HL-60 (cell line): ENCODE results near the gene PRAMEF11.
"Not testable (repeated sequence)": the region's sequence is repeated elsewhere in the genome, so short reads cannot be mapped to it uniquely, and the experiment has no call there.

Experiments
- DNase-seq, 2 experiments: peaks; one replicate each; pipeline ENCODE4 v3.0.0-alpha.2; 2010 to 2020; ENCODE audit warnings: low read depth in 1 of 2, low spot score in 1 of 2
- H3K27ac ChIP-seq: fragments of 250-450 bp; sonication (Bioruptor Pico); replicated peaks from 2 replicates; pipeline ENCODE4 v1.5.1; 2020; ENCODE audit warnings: mild to moderate bottlenecking, moderate library complexity
- H3K27me3 ChIP-seq: fragments of 250-450 bp; sonication (Bioruptor Pico); 2 replicates; pipeline ENCODE4 v1.5.1; 2021; ENCODE audit warnings: mild to moderate bottlenecking, moderate library complexity; ENCODE audit not compliant: insufficient read depth, poor library complexity, severe bottlenecking
- H3K4me3 ChIP-seq: replicated peaks from 2 replicates; pipeline ENCODE4 v1.5.1; 2011; ENCODE audit warnings: mild to moderate bottlenecking, control low read depth, low read length; ENCODE audit not compliant: insufficient read depth
- CTCF ChIP-seq: IDR thresholded peaks from one replicate; pipeline ENCODE4 v1.5.1; 2011; ENCODE audit warnings: low read length, control low read depth, inconsistent platforms; ENCODE audit not compliant: insufficient read depth
- GABPA ChIP-seq: IDR thresholded peaks from 2 replicates; pipeline ENCODE4 v1.6.1; 2012; ENCODE audit warnings: low read depth
- POLR2AphosphoS5 ChIP-seq: IDR thresholded peaks from 2 replicates; pipeline ENCODE4 v1.6.1; 2012; ENCODE audit warnings: low read depth
- REST ChIP-seq: IDR thresholded peaks from 2 replicates; pipeline ENCODE4 v1.6.1; 2012; ENCODE audit warnings: low read depth; ENCODE audit not compliant: insufficient replicate concordance
- SPI1 ChIP-seq: IDR thresholded peaks from 2 replicates; pipeline ENCODE4 v1.6.1; 2012; ENCODE audit warnings: low read depth, mild to moderate bottlenecking, borderline replicate concordance
- long read RNA-seq: library from polyadenylated mRNA; unstranded; transcript quantifications from one replicate; pipeline ENCODE4 v2.0.0, GENCODE V29; 2020

Gene PRAMEF11
- long read RNA-seq: 0 reads

DNA sequence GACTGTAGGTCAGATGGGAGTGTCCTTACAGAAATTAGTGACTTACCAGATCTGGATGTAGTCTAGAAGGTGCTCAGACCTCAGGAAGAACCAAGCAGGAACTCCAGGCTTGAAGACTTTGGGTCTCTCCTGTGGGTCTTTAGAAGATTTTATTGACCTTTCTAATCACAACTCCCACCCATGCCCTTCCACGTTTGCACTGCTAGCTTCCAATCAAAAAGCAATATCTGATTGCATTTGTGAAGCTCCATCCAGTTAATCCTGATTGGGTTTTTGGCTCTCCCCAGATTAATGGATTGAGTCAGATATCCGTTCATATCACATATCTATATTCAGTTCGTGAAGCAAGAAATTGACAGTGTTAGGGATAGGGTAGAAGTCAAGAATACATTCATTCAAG lies at the start of gene PRAMEF11:
TSS of gene PRAMEF11 (minus strand) at position 101 of the 400 bp plus-strand sequence. CDS start 2,621 bp downstream, outside the sequence.
- not testable (repeated sequence) for H3K27me3 ChIP-seq, H3K4me3 ChIP-seq, DNase-seq, H3K27ac ChIP-seq

- DNase-seq, H3K4me3 ChIP-seq, H3K27me3 ChIP-seq, H3K27ac ChIP-seq: not testable (repeated sequence)
Measured at GRCh38 chr1:12878453-12878852, 47.2 kb upstream of the PRAMEF11 start.

DNA sequence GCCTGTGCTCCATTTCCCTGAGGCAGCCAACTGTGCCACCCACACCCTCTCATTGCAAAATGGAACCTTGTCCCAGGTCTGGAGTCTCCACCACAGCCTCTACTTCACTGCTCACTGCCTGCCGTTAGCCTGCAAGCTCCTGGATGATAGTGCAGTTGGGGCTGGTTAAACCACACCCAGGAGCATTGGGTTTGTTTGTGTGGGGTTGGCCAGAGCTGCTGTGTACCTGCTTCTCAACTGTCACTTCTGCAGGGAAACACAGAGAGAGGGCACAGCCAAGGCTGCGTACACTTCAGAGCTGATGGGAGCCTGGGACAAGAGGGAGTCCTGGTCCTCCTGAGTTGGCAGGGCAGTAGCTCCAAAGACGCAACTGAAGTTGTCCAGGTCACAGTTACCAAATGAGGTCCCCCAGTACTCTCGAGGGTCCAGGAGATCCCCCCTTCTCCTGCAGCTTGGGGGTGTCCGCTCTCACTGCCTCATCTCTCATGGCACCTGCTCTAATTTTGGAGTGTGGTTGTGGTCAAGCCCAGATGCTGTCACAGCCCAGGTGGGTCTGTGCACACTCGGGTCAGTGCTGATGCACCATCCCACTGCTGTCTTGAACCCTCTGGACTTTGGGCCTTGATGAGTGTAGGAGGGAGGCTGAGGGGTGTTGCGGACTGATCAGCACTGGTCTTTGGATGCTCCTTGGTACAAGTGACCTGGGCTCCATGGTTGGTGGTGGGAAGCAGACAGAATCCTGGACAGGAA lies 32.1 kb upstream of the PRAMEF11 start:
- DNase-seq, H3K27me3 ChIP-seq, H3K4me3 ChIP-seq, H3K27ac ChIP-seq: not testable (repeated sequence)

DNA sequence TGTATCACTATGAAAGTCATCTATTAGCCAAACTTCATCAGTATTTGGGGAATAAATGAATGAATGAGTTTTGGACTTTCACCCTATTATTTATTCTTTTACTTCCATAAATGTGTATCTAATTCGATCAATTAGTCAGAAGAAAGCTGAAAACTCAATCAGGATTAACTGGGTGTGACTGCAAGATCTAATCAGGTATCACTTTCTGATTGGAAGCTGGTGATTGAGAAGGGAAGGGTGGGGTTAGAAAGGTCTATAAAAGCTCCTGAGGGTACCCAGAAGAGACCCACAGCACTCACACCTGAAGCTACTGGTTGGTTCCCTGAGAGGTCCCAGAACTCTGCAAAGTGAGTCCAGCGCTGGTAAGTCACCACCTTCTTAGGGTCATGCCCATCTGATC lies 25.6 kb upstream of the PRAMEF11 start, which contains the start of gene PRAMEF2:
TSS of gene PRAMEF2 (plus strand) at position 301 of the 400 bp plus-strand sequence. CDS start 1,924 bp downstream, outside the sequence.
- DNase-seq, H3K4me3 ChIP-seq, H3K27me3 ChIP-seq, H3K27ac ChIP-seq: not testable (repeated sequence)

DNA sequence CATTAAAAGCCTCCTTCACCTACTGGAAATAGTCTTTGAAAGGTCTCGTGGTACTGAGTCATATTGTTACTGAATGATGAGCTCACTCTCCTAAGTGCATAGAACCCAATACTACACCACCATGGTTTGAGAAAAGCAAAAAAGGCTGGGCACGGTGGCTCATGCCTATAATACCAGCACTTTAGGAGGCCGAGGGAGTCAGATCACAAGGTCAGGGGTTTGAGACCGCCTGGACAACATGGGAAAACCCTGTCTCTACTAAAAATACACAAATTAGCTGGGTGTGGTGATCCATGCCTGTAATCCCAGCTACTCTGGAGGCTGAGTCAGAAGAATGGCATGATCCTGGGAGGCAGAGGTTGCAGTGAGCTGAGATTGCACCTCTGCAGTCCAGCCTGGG lies 20.6 kb upstream of the PRAMEF11 start:
- no peak for TF ChIP-seq SPI1
- TF ChIP-seq REST: no peak
- no peak for TF ChIP-seq POLR2AphosphoS5
- no peak for TF ChIP-seq GABPA
- no peak for TF ChIP-seq CTCF
- Histone ChIP-seq H3K4me3 (no peak overlapping the region), H3K27me3 (no peaks in the 10 kb centered on the region), H3K27ac (no peak overlapping the region)
- no peak for DNase-seq

DNA sequence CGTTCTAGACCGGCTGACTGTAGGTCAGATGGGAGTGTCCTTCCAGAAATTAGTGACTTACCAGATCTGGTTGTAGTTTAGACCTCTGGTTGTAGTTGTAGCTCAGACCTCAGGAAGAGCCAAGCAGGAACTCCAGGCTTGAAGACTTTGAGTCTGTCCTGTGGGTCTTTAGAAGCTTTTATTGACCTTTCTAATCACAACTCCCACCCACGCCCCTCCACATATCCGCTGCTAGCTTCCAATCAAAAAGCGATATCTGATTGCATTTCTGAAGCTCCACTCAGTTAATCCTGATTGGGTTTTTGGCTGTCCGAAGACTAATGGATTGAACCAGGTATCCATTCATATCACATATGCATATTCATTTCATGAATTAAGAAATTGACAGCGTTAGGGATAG lies 17.4 kb upstream of the PRAMEF11 start, which contains the start of gene HNRNPCL1:
TSS of gene HNRNPCL1 (minus strand) at position 101 of the 400 bp plus-strand sequence. CDS start 431 bp downstream, outside the sequence.
- not testable (repeated sequence) for DNase-seq, H3K4me3 ChIP-seq

DNA sequence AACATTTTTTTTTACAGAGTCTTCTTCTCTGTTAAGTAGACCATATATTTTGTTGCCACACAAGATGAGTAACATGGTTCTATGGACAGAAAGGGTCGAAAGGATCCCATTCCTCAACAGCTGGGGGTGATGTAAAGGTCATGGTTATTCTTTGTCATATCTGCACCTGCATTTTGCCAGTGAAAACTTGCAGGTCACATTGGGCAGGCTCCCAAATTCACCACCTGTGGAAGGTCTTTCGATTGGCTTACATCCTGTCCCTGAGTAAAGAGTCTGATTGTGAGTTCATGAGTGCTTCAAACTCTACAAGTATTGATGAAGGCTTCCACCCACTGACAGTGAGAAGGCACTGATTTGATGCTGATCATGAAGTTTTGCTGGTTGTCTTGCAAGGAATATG lies 2.0 kb upstream of the PRAMEF11 start:
- not testable (repeated sequence) for H3K27me3 ChIP-seq, DNase-seq, H3K27ac ChIP-seq, H3K4me3 ChIP-seq

More for the DNA sequence above, 17.4 kb upstream of the PRAMEF11 start, which contains the start of gene HNRNPCL1:
- not testable (repeated sequence) for H3K27ac ChIP-seq, H3K27me3 ChIP-seq

- not testable (repeated sequence) for DNase-seq, H3K27ac ChIP-seq, H3K4me3 ChIP-seq, H3K27me3 ChIP-seq
Measured at GRCh38 chr1:12819061-12819460, 12.1 kb downstream of the PRAMEF11 start.
